HepG2 (cell line): ENCODE data around the gene AARSD1. TPM values are rescaled to one million over a fixed set of nuclear protein-coding genes. Genes with fewer than 3 reads are reported as not detected.

Experiments used
- AKAP8 ChIP-seq: sonication (generic); formaldehyde crosslinking; IDR thresholded peaks from 2 replicates; pipeline ENCODE4 v1.5.1; 2020; ENCODE audit warnings: mild to moderate bottlenecking, missing genetic modification reagents
- CENPBD1 ChIP-seq: sonication (generic); formaldehyde crosslinking; IDR thresholded peaks from 2 replicates; pipeline ENCODE4 v1.8.0; 2022; ENCODE audit warnings: missing genetic modification reagents, low read depth, mild to moderate bottlenecking, borderline replicate concordance
- FOXJ3 ChIP-seq: sonication (generic); formaldehyde crosslinking; IDR thresholded peaks from 2 replicates; pipeline ENCODE4 v1.4.0; 2020; ENCODE audit warnings: missing genetic modification reagents, mild to moderate bottlenecking, borderline replicate concordance
- GABPB1 ChIP-seq: IDR thresholded peaks from 2 replicates; pipeline ENCODE4 v1.6.1; 2016; ENCODE audit warnings: mild to moderate bottlenecking, missing genetic modification reagents, moderate library complexity, missing compliant biosample characterization
- IKZF4 ChIP-seq: sonication (generic); formaldehyde crosslinking; IDR thresholded peaks from 2 replicates; pipeline ENCODE4 v1.5.1; 2020; ENCODE audit warnings: borderline replicate concordance, mild to moderate bottlenecking, low read depth, missing genetic modification reagents; ENCODE audit errors: not compliant biosample characterization
- MAFF ChIP-seq: IDR thresholded peaks from 2 replicates; pipeline ENCODE4 v1.6.1; 2011; ENCODE audit warnings: low read depth, low read length, improper control_type of control experiment
- MIER3 ChIP-seq: IDR thresholded peaks from 2 replicates; pipeline ENCODE4 v1.6.1; 2016; ENCODE audit warnings: missing compliant biosample characterization, borderline replicate concordance
- POLR2AphosphoS5 ChIP-seq: IDR thresholded peaks from 2 replicates; pipeline ENCODE4 v1.6.1; 2012; ENCODE audit warnings: low read depth, low read length
- ZBTB21 ChIP-seq: sonication (generic); formaldehyde crosslinking; IDR thresholded peaks from 2 replicates; pipeline ENCODE4 v1.4.0; 2020; ENCODE audit warnings: missing genetic modification reagents
- ZBTB37 ChIP-seq: sonication (generic); formaldehyde crosslinking; IDR thresholded peaks from 2 replicates; pipeline ENCODE4 v1.4.0; 2020; ENCODE audit warnings: mild to moderate bottlenecking, missing genetic modification reagents
- ZBTB38 ChIP-seq: sonication (generic); formaldehyde crosslinking; IDR thresholded peaks from 2 replicates; pipeline ENCODE4 v1.5.1; 2020; ENCODE audit warnings: mild to moderate bottlenecking, missing genetic modification reagents
- ZMYM3 ChIP-seq: sonication (generic); formaldehyde crosslinking; IDR thresholded peaks from 2 replicates; pipeline ENCODE4 v1.5.1; 2020; ENCODE audit warnings: mild to moderate bottlenecking, missing genetic modification reagents
- ZNF362 ChIP-seq: sonication (generic); formaldehyde crosslinking; IDR thresholded peaks from 2 replicates; pipeline ENCODE4 v1.4.0; 2020; ENCODE audit warnings: missing genetic modification reagents, mild to moderate bottlenecking, borderline replicate concordance
- ZSCAN5A ChIP-seq: sonication (generic); formaldehyde crosslinking; IDR thresholded peaks from 2 replicates; pipeline ENCODE4 v1.8.0; 2022; ENCODE audit warnings: mild to moderate bottlenecking, missing genetic modification reagents, borderline replicate concordance
- polyA plus RNA-seq, 8 experiments: library from polyadenylated mRNA; depleted of rRNA in 3 of 8; stranded (reverse) in 7 of 8; unstranded in 1 of 8; fragments of >200 nt; fragmentation: Illumina TruSeq in 4 of 8; extraction: Trizol in 4 of 8; gene quantifications; 2 replicates each; pipeline versions ENCODE4 v1.2.1 to v1.2.3, GENCODE V29; 2011 to 2016; ENCODE audit warnings: low read depth in 4 of 8, missing spikeins in 1 of 8, mixed read lengths in 1 of 8; ENCODE audit not compliant: insufficient read depth in 1 of 8
- total RNA-seq, 5 experiments: library from RNA; depleted of rRNA; stranded (reverse); fragments of >200 nt; fragmentation: Illumina TruSeq; extraction: Trizol; gene quantifications; 2 replicates each; pipeline ENCODE4 v1.2.3, GENCODE V29; 2016; ENCODE audit warnings: low read depth in 1 of 5
- TF ChIP-seq, protein P1 (sequence below): sonication (generic); formaldehyde crosslinking; IDR thresholded peaks from 2 replicates; pipeline ENCODE4 v1.4.0; 2020; ENCODE audit warnings: low read depth, mild to moderate bottlenecking, missing genetic modification reagents
- TF ChIP-seq, protein P2 (sequence below): sonication (generic); formaldehyde crosslinking; IDR thresholded peaks from 2 replicates; pipeline ENCODE4 v1.8.1; 2023; ENCODE audit warnings: missing genetic modification reagents, mild to moderate bottlenecking, borderline replicate concordance
- TF ChIP-seq, protein P3 (sequence below): sonication (generic); formaldehyde crosslinking; IDR thresholded peaks from 2 replicates; pipeline ENCODE4 v1.4.0; 2020; ENCODE audit warnings: mild to moderate bottlenecking, low read depth, missing genetic modification reagents
- TF ChIP-seq, protein P4 (sequence below): sonication (generic); formaldehyde crosslinking; IDR thresholded peaks from 2 replicates; pipeline ENCODE4 v1.4.0; 2020; ENCODE audit warnings: missing genetic modification reagents

The AARSD1 gene
- total and polyA plus RNA-seq, 2 of the 13 experiments (the other 11 are each of a cell fraction or from before 2014, with no cell fraction given) = 24.7 to 29.3 TPM

DNA sequence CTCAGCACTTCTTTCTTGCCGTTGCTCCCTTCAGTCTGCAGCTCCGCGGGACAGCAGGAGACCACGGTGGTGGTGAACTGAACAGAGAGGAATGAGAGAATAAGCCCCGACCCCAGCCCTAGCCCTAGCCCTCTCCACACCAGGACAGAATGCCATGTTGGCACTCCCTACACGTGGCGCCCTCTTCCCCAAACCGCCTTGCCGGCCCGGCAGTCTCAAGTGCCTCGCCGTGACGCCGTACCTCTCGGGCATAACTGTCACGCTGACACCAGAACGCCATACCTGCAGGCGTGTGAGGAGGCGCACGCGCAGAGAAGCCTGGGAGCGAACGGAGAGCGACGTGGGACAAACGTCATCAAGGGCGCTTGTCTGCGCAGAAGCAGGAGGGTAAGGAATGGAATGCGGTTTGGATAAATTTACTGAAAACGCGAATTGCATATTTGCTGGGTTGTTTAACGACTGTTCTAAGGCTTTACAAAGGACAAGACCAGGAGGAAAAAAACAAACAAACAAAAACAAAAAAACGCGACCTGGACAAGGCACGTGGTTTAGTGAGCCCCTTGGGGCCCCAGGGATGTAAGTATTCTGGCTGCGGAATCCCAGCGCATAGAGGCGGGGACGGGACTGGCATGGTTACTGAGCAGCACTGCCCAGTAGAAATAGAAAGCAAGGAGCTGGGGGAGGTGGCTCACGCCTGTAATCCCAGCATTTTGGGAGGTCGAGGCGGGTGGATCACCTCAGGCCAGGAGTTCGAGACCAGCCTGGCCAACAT lies at the start of gene AARSD1 (continued):
- TF ChIP-seq, protein P1, sequence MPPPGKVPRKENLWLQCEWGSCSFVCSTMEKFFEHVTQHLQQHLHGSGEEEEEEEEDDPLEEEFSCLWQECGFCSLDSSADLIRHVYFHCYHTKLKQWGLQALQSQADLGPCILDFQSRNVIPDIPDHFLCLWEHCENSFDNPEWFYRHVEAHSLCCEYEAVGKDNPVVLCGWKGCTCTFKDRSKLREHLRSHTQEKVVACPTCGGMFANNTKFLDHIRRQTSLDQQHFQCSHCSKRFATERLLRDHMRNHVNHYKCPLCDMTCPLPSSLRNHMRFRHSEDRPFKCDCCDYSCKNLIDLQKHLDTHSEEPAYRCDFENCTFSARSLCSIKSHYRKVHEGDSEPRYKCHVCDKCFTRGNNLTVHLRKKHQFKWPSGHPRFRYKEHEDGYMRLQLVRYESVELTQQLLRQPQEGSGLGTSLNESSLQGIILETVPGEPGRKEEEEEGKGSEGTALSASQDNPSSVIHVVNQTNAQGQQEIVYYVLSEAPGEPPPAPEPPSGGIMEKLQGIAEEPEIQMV (CRISPR knock-in tag) = 0 out of 2 replicates have a peak, but pooled peaks have one; percentile 56
- no peak for TF ChIP-seq CENPBD1 (CRISPR knock-in tag)
- TF ChIP-seq FOXJ3 (CRISPR knock-in tag) = no peak
- TF ChIP-seq, protein P2, sequence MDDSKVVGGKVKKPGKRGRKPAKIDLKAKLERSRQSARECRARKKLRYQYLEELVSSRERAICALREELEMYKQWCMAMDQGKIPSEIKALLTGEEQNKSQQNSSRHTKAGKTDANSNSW (CRISPR knock-in tag) = no peak; the same call in 1 of the 2 replicates
- TF ChIP-seq ZBTB37 (CRISPR knock-in tag) = no peak
- no peak for TF ChIP-seq ZSCAN5A (CRISPR knock-in tag)
- 0 out of 2 replicates have a peak, but pooled peaks have one; percentile 12 for TF ChIP-seq ZNF362 (CRISPR knock-in tag)
- TF ChIP-seq ZBTB21 (CRISPR knock-in tag) = peak; percentile 86
- TF ChIP-seq IKZF4 (CRISPR knock-in tag) = no peak
- TF ChIP-seq, protein P3, sequence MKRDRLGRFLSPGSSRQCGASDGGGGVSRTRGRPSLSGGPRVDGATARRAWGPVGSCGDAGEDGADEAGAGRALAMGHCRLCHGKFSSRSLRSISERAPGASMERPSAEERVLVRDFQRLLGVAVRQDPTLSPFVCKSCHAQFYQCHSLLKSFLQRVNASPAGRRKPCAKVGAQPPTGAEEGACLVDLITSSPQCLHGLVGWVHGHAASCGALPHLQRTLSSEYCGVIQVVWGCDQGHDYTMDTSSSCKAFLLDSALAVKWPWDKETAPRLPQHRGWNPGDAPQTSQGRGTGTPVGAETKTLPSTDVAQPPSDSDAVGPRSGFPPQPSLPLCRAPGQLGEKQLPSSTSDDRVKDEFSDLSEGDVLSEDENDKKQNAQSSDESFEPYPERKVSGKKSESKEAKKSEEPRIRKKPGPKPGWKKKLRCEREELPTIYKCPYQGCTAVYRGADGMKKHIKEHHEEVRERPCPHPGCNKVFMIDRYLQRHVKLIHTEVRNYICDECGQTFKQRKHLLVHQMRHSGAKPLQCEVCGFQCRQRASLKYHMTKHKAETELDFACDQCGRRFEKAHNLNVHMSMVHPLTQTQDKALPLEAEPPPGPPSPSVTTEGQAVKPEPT (CRISPR knock-in tag) = no peak
- peak; percentile 87 for TF ChIP-seq POLR2AphosphoS5
- TF ChIP-seq MIER3 (CRISPR knock-in tag) = peak; percentile 39; the same call in 1 of the 2 replicates
- no peak for TF ChIP-seq ZBTB38 (CRISPR knock-in tag)
- TF ChIP-seq AKAP8 = no peak
- peak; percentile 50; the same call in 1 of the 2 replicates for TF ChIP-seq GABPB1 (CRISPR knock-in tag)
- no peak for TF ChIP-seq ZMYM3 (CRISPR knock-in tag)
- TF ChIP-seq, protein P4, sequence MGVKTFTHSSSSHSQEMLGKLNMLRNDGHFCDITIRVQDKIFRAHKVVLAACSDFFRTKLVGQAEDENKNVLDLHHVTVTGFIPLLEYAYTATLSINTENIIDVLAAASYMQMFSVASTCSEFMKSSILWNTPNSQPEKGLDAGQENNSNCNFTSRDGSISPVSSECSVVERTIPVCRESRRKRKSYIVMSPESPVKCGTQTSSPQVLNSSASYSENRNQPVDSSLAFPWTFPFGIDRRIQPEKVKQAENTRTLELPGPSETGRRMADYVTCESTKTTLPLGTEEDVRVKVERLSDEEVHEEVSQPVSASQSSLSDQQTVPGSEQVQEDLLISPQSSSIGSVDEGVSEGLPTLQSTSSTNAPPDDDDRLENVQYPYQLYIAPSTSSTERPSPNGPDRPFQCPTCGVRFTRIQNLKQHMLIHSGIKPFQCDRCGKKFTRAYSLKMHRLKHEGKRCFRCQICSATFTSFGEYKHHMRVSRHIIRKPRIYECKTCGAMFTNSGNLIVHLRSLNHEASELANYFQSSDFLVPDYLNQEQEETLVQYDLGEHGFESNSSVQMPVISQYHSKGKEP = no peak
- TF ChIP-seq MAFF = no peak
